NCI-H748 treated with DMSO at 0.1 percent for 48 hours (cell line): Measurements from ENCODE around the gene ARID1A.

Experiments used
- DNase-seq: peaks from one replicate; lab custom pipeline; 2025; lab: John Stamatoyannopoulos, UW

Gene ARID1A

GRCh38 chr1:26728645-26729044 is 32.8 kb downstream of the ARID1A start:
- no peak for DNase-seq

- no peak for DNase-seq
Measured at GRCh38 chr1:26729633-26730032, 33.8 kb downstream of the ARID1A start.

- DNase-seq, result no peak
Measured at GRCh38 chr1:26730695-26731094, 34.9 kb downstream of the ARID1A start.

GRCh38 chr1:26731233-26731902 is 35.6 kb downstream of the ARID1A start:
- DNase-seq, result no peak

- DNase-seq, result no peak
Measured at GRCh38 chr1:26733392-26733791, 37.6 kb downstream of the ARID1A start.

GRCh38 chr1:26733982-26734381 is 38.2 kb downstream of the ARID1A start:
- DNase-seq, result no peak

- DNase-seq, result no peak
Measured at GRCh38 chr1:26734501-26735058, 38.8 kb downstream of the ARID1A start.

- DNase-seq, result no peak
Measured at GRCh38 chr1:26739329-26739914, 43.6 kb downstream of the ARID1A start.

GRCh38 chr1:26740023-26740634 is 44.3 kb downstream of the ARID1A start:
- DNase-seq, result no peak

- no peak for DNase-seq
Measured at GRCh38 chr1:26740952-26741351, 45.1 kb downstream of the ARID1A start.

- DNase-seq, result no peak
Measured at GRCh38 chr1:26743426-26744059, 47.7 kb downstream of the ARID1A start.

- DNase-seq, result no peak
Measured at GRCh38 chr1:26744075-26744959, 48.5 kb downstream of the ARID1A start.

- no peak for DNase-seq
Measured at GRCh38 chr1:26745191-26745590, 49.4 kb downstream of the ARID1A start.

- no peak for DNase-seq
Measured at GRCh38 chr1:26747048-26747447, 51.2 kb downstream of the ARID1A start.

- DNase-seq, result no peak
Measured at GRCh38 chr1:26748351-26748750, 52.5 kb downstream of the ARID1A start.

GRCh38 chr1:26749458-26749857 is 53.6 kb downstream of the ARID1A start:
- no peak for DNase-seq

GRCh38 chr1:26750428-26750827 is 54.6 kb downstream of the ARID1A start:
- DNase-seq, result no peak

GRCh38 chr1:26752519-26752918 is 56.7 kb downstream of the ARID1A start:
- no peak for DNase-seq

- no peak for DNase-seq
Measured at GRCh38 chr1:26754086-26754874, 58.5 kb downstream of the ARID1A start.

- no peak for DNase-seq
Measured at GRCh38 chr1:26758358-26758757, 62.5 kb downstream of the ARID1A start.

- no peak for DNase-seq
Measured at GRCh38 chr1:26759531-26759930, 63.7 kb downstream of the ARID1A start.
